Vagina (tissue), 2 donors: ENCODE data around the gene GLIPR1L1.

Experiments
- POLR2A ChIP-seq, 2 donors: fragments of 450-650 bp; IDR thresholded peaks; one replicate each; pipeline ENCODE4 v1.6.1; 2017; ENCODE audit warnings: antibody characterized with exemption in 2 of 2, mild to moderate bottlenecking in 2 of 2, moderate library complexity in 2 of 2
- POLR2AphosphoS5 ChIP-seq, 2 donors: sonication (generic); formaldehyde crosslinking; IDR thresholded peaks; one replicate each; pipeline ENCODE4 v1.9.0; 2017; ENCODE audit warnings: antibody characterized with exemption in 2 of 2, mild to moderate bottlenecking in 2 of 2, low read depth in 1 of 2; ENCODE audit not compliant: insufficient read depth in 1 of 2

DNA sequence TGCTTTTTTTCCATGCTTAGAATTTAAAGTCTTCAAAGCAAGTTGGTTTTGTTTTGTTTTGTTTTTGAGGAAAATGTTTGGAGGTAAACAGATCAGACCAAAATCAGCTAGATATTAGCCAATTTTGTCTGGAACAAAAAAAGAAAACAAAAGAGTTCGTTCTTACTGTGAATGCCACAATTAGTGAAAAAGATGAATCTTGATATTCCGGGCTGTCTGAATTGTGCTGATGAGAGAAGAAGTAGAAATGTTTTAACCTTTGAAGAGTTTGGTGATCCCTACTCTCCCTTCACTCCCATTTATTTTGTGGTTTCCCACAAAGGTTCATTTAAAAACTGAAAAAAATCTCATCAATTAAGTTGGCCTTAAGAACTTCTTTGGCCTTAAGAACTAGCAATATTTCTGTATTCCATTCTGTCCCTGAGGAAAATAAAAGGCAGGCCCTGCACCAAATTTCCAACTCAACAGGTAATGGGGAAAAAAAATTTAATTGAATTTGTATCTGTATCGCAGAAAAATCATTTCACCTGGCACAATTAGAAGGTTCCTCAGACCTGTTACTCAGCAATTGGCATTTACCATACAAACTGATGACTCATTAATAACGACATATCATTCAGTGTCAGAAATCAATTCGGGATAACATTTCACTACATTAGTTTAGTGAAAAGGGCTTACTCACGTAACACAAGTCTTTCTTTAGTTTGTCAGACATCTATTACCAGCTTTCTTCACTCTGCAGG, 55.9 kb downstream of the GLIPR1L1 start:
- TF ChIP-seq POLR2AphosphoS5 (IDR thresholded peaks at IDR 0.05; ENCODE audit: insufficient read depth in 1 of 2, low read depth in 1 of 2) = no peak
- no peak for TF ChIP-seq POLR2A (IDR thresholded peaks at IDR 0.05)
